Measurements from ENCODE around the gene CACNA1G.

Gene CACNA1G

DNA sequence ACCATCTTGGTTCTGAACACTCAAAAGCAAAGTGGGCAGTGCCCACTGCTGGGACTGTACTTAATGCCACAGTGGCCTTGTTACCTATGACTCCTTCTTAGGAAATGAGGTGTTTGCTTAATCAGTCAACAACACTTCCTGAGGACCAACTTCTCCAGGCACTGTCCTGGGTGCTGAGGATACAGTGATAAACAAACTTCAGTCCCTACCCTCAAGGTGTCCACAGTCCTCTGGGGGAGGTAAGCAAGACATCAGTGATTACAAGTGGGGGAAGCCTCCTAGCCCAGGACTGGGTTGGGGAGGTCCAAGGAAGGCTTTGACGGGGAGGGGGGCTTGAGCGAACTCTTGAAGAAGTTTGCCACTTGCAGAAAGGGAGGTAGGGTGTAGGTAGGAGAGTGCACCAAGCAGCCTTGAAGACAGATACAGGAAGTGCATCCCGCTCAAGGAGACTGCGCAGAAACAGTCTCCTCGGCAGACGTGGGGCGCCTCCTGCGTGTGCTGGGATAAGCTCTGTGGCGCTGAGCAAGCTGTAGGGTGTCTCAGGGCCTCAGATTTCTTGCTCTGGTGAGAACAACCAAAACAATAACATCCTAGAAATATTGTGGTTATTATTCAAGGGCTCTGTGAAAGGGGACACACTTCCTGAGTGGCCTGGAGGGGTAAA, 71.5 kb downstream of the CACNA1G start:
- no peak for ATAC-seq (replicated peaks)
- no peak for DNase-seq
- Mint-ChIP-seq H3K27ac (no peak overlapping the region), H3K4me3 (no peak overlapping the region), H3K36me3 (no peaks in the 10 kb centered on the region), H3K9me3 (no peaks in the 10 kb centered on the region), H3K4me1 (peaks cover 2 to 7% of the 10 kb centered on the region in 2 donors), H3K27me3 (peaks cover 78 to 87% of the 10 kb centered on the region in 2 donors)

DNA sequence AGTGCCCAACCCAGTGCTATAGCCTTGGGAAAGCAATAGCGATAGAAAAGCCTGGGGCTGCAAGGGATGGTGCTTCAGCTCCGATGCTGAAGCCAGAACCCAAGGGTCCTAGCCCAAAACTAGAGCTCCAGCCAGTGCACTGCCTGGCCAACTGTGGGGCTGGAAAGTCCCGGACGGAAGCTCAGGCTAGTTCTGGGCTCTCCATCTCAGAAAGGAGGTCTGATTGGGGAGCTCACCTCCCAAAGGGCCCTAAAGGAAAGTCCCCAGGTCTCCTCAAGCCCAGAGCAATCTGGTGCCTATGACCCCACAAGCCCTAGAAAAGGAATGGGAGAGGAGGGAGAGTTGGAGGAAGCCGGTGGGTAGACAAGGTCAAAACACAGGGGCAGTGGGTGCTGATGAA, 72.1 kb downstream of the CACNA1G start:
- ATAC-seq (replicated peaks) (no peak), DNase-seq (no peak)
- H3K27me3 Mint-ChIP-seq, result peaks cover 79 to 90% of the 10 kb centered on the region in 2 donors
- H3K4me3 Mint-ChIP-seq, result no peak overlapping the region
- H3K36me3 Mint-ChIP-seq, result no peaks in the 10 kb centered on the region
- H3K9me3 Mint-ChIP-seq, result no peaks in the 10 kb centered on the region
- no peak overlapping the region for H3K27ac Mint-ChIP-seq
- peaks cover 2 to 7% of the 10 kb centered on the region in 2 donors for H3K4me1 Mint-ChIP-seq

DNA sequence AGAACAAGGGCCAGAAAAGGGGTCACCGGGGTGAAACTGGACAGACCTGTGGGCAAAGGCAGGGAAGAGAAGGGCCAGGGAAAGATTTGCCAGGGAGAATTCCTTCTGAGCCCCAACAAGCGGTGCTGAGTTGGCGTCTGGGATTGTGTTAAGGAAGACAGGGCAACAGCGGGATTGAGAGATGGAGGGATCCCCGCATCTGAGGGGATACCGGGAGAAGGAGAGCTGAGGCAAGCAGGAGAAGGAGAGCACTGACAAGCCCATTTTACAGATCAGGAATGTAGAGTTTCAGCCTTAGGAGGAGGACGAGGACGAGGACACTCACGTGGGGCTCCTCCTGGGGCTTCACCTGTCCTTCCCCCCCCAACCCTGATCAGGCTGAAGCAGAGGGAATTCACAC, 73.2 kb downstream of the CACNA1G start:
- Mint-ChIP-seq H3K9me3 (no peaks in the 10 kb centered on the region), H3K4me3 (no peak overlapping the region), H3K36me3 (no peaks in the 10 kb centered on the region), H3K27me3 (peaks cover 77 to 91% of the 10 kb centered on the region in 2 donors), H3K4me1 (peaks cover 0 to 2% of the 10 kb centered on the region in 2 donors), H3K27ac (no peak overlapping the region)
- ATAC-seq (replicated peaks) (no peak), DNase-seq (no peak)

DNA sequence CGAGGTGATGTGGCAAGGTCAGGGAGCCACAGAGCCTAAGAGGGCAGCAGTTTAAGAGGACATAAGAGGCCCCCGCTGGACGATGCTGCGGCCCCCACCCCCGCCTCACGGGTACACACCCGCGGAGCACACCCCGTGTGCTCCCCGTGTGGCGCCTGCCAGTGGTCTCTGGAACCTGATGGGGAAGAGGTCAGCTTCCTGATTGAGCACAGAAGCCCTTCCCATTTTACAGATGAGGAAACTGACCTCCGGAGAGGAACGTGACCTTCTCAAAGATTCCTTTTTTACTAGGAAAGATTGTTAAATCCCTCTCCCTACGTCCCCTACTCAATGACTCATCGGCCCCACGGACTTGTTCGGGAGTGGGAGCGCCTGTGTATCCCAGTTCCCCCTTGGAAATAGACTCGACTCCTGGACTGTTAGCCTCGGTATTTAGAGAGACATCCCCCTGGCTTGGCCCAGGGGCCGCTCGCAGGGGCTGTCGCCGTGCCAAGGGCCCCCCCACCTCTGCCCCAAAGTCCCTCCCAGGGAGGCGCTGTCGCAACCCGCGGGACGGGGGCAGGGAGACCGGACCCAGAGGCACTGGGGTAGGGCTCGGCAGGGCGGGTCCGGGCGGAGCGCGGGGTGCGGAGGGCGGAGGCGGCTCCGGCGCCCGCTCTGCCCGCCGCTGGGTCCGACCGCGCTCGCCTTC, 73.9 kb downstream of the CACNA1G start, which contains the start of gene ABCC3:
ABCC3 (plus strand) TSS at position 658 of the 691 bp plus-strand sequence. CDS start 56 bp downstream, outside the sequence.
- Mint-ChIP-seq H3K4me1 (peaks cover 0 to 2% of the 10 kb centered on the region in 2 donors), H3K36me3 (no peaks in the 10 kb centered on the region), H3K27ac (no peak within 1 kb of the TSS), H3K4me3 (no peak within 1 kb of the TSS), H3K9me3 (no peaks in the 10 kb centered on the region), H3K27me3 (peaks cover 73 to 93% of the 10 kb centered on the region in 2 donors)
- peak in 1 of 2 donors; percentile 27 for ATAC-seq (replicated peaks)
- no peak for DNase-seq

DNA sequence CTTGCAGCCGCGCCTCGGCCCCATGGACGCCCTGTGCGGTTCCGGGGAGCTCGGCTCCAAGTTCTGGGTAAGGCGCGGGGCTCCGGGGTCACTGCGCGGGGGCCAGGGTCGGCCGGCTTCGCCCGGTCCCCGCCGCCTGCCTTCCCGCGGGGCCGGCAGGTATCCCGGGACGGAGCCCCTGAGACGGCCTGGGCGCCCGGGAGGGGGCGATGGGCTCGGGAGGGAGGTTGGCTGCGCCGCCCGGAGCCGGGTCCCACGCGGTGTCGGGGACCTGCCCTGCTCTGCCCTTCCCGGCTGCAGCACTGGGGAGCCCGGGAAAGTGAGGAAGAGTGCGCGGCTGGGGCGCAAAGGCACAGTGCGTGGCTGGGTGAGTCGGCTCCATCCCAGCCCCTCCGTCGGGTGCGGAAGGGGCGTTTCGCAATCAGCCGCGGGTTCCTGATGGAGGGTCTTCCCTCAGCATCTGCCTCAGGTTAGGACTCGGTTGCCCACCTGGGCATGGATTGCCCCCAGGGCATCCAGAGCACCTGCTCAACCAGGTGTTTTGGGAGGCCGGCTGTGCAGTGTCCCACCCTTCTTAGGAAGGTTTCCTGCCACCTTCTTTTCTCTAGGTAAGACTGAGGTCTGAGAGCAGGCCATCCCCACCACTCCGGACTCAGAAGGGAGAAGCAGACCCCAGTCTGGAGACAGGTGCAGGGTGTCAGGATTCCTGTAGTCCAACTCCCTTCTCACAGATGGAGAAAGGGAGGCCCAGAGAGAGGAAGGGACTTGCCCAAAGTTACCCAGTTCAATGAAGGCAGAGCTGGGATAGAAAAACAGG, 74.6 kb downstream of the CACNA1G start:
- Mint-ChIP-seq H3K36me3 (no peaks in the 10 kb centered on the region), H3K4me1 (peaks cover 0 to 2% of the 10 kb centered on the region in 2 donors), H3K27ac (no peak overlapping the region), H3K9me3 (no peaks in the 10 kb centered on the region), H3K27me3 (peaks cover 70 to 86% of the 10 kb centered on the region in 2 donors), H3K4me3 (no peak overlapping the region)
- ATAC-seq (replicated peaks), result peak in 1 of 2 donors; percentile 4
- DNase-seq, result no peak

DNA sequence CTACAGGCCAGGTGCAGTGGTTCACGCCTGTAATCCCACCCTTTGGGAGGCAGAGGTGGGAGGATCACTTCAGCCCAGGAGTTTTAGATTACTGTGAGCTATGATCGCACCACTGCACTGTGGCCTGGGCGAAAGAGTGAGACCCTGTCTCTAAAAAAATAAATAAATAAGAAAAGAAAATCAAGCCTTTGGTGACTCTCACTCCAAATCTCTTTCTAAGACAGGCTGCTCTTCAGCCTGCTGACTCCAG, 75.1 kb downstream of the CACNA1G start:
- H3K4me1 Mint-ChIP-seq, result peaks cover 0 to 2% of the 10 kb centered on the region in 2 donors
- no peaks in the 10 kb centered on the region for H3K36me3 Mint-ChIP-seq
- peaks cover 65 to 83% of the 10 kb centered on the region in 2 donors for H3K27me3 Mint-ChIP-seq
- ATAC-seq (replicated peaks) (no peak), DNase-seq (no peak)
- no peak overlapping the region for H3K27ac Mint-ChIP-seq
- H3K4me3 Mint-ChIP-seq, result no peak overlapping the region
- H3K9me3 Mint-ChIP-seq, result no peaks in the 10 kb centered on the region

DNA sequence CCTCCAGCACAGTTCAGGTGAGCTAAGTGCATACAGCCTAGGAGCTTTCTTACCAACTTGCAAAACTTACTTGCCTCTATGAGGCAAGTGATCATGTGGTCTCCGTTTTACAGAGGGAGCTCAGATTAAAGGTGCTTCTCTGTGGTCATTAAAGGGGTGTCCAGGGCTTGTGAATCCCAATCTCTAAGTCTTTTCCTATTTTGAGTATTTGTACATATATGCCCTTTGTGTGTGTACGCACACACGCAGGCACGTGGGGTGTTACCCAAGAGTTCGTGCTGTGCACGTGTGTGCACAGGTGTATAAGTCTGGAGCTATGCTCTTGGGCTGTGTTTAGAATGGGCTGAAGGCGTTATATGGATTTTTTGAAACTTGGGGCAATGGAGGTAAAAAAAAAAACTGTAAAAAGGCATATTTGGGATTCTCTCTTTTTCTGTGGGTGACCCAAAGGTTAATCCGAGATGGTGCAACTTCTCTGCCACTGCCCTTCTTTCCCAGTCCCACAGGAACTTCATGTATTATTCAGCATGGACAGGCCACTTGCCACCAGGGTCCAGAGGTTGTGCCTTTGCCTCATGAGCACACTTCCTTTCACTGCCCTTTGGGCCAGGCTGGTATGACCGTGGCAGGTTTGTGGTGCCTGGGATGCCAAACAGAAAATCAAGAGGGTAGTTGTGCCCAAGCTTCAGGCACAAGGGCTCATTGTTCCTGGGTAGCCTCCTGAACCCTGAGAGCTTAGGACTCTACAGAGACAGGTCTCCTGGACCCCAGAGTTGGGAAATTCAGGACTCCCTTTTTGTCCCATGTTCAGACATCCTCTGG, 75.7 kb downstream of the CACNA1G start:
- no peak overlapping the region for H3K4me3 Mint-ChIP-seq
- no peaks in the 10 kb centered on the region for H3K36me3 Mint-ChIP-seq

DNA sequence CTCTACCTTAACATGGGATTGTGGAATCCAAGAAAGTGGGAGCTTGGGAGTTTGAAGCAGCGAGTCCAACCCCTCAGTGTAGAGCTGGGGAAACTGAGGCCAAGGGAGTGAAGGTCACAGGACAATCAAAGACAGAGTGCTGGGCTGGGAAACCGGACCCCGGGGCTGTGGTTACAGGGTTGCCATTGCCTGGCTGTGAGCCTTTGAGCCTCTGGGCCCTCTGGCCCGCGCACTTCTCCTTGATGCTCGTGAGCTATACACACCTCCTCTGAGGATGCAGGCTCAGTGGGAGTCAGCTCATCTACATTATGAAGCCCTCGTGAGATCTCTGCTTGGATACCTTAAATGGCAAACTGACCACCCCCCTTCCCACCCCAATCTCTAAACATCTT, 76.3 kb downstream of the CACNA1G start:
- Mint-ChIP-seq H3K27me3 (peaks cover 55 to 83% of the 10 kb centered on the region in 2 donors), H3K9me3 (no peaks in the 10 kb centered on the region), H3K36me3 (no peaks in the 10 kb centered on the region), H3K4me1 (peaks cover 0 to 2% of the 10 kb centered on the region in 2 donors), H3K4me3 (no peak overlapping the region), H3K27ac (no peak overlapping the region)
- no peak for DNase-seq
- no peak for ATAC-seq (replicated peaks)

More for the DNA sequence above, 75.7 kb downstream of the CACNA1G start:
- Mint-ChIP-seq H3K4me1 (peaks cover 0 to 2% of the 10 kb centered on the region in 2 donors), H3K9me3 (no peaks in the 10 kb centered on the region), H3K27ac (no peak overlapping the region), H3K27me3 (peaks cover 61 to 83% of the 10 kb centered on the region in 2 donors)
- DNase-seq, result no peak
- no peak for ATAC-seq (replicated peaks)

DNA sequence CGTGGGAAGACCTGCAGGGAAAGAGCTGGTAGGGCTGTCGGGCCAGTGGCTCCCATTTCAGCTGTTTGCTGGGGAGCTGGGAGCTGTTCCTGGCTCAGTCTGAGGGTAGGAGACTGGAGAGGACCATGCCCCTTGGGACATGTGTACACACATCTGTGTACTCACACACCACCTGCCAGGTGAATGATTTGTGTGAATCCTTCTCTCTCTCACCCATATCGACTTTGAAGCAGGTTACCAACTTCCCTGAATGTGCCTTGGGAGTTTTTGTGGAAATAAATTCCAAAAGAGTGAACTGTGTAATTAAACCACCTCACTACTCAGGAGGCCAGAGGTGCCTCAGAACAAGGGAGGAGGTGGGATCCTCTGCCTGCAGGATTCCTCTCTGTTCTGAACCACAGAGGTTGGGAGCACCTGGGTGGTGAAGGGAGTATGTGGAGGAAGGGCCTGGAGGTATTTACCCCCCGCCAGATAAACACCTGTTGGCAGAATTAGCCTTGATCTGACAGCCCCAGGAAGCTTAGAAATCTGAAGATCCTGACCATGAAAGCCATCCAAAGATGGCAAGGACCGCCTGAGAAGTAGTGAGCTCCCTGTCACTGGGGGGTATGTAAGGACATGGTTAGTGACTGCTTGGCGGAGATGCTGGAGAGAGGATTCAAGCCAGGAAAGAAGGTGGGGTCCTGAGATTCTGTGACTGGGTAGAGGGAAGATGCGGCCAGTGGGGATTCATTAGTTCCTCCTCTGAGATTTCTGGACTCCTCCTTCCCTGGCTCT, 77.5 kb downstream of the CACNA1G start:
- H3K27me3 Mint-ChIP-seq, result peaks cover 46 to 76% of the 10 kb centered on the region in 2 donors
- no peaks in the 10 kb centered on the region for H3K4me1 Mint-ChIP-seq
- no peak overlapping the region for H3K27ac Mint-ChIP-seq
- DNase-seq (no peak), ATAC-seq (replicated peaks) (no peak)
- H3K36me3 Mint-ChIP-seq, result no peaks in the 10 kb centered on the region
- H3K4me3 Mint-ChIP-seq, result no peak overlapping the region
- H3K9me3 Mint-ChIP-seq, result no peaks in the 10 kb centered on the region

DNA sequence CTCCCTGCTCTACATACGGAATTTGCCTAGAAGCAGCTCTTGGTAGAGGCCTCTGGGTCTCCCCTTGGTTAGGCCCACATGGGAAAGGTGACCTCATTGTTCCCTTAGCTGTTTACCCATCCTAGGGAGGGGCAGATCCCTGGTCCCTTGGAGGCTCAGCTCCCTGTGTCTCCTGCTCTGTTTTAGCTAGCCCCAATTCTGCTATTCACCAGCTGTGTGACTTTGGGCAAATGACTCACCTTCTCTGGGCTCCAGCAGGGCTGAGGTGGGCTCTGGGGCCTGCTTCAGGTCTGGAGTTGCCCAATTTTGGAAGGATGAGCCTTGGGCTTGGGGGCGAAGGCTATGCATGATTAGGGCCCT, 78.1 kb downstream of the CACNA1G start:
- H3K4me1 Mint-ChIP-seq, result no peaks in the 10 kb centered on the region
- no peaks in the 10 kb centered on the region for H3K9me3 Mint-ChIP-seq
- no peaks in the 10 kb centered on the region for H3K36me3 Mint-ChIP-seq
- H3K27me3 Mint-ChIP-seq, result peaks cover 46 to 75% of the 10 kb centered on the region in 2 donors
- H3K4me3 Mint-ChIP-seq, result no peak overlapping the region
- H3K27ac Mint-ChIP-seq, result no peak overlapping the region
- ATAC-seq (replicated peaks) (no peak), DNase-seq (no peak)

DNA sequence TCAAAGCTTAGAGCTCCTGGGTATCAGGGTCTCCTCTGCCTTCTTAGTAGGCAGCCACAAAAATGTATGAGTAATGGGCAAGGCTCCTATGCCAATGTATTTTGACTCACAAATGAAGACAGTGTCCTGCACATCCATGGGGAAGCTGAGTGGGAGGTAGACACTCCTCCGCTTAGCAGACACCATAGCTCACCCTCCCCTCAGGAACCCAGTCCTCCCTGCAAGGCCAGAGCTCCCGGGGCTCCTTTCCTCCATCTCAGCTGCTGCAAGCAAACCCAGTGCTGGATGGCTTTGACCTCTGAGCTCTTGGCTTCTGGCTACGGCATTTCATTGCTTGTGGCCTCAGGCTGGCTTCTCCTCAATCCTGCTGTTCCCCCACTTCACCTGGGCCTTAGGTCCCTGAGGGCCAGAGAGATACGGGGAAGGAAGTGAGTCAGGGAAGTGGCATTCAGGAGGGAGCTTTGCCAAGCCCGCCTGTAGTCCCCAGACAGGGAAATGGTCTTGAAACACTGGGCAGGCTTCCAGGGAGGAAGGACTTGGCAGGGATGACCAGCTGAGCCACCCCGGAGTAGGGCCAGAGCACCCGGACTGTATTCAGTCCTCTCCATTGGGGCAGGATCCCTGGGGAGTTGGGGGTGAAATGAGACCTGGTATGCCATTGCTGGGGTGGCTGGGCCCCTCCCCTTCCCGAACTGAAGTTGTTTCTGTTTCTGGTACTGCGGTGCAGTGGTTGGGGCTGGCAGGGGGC, 78.6 kb downstream of the CACNA1G start:
- H3K9me3 Mint-ChIP-seq, result no peaks in the 10 kb centered on the region
- no peak for ATAC-seq (replicated peaks)
- no peaks in the 10 kb centered on the region for H3K36me3 Mint-ChIP-seq
- DNase-seq, result no peak
- H3K4me1 Mint-ChIP-seq, result no peaks in the 10 kb centered on the region
- H3K27me3 Mint-ChIP-seq, result peaks cover 44 to 74% of the 10 kb centered on the region in 2 donors
- H3K4me3 Mint-ChIP-seq, result no peak overlapping the region
- no peak overlapping the region for H3K27ac Mint-ChIP-seq

DNA sequence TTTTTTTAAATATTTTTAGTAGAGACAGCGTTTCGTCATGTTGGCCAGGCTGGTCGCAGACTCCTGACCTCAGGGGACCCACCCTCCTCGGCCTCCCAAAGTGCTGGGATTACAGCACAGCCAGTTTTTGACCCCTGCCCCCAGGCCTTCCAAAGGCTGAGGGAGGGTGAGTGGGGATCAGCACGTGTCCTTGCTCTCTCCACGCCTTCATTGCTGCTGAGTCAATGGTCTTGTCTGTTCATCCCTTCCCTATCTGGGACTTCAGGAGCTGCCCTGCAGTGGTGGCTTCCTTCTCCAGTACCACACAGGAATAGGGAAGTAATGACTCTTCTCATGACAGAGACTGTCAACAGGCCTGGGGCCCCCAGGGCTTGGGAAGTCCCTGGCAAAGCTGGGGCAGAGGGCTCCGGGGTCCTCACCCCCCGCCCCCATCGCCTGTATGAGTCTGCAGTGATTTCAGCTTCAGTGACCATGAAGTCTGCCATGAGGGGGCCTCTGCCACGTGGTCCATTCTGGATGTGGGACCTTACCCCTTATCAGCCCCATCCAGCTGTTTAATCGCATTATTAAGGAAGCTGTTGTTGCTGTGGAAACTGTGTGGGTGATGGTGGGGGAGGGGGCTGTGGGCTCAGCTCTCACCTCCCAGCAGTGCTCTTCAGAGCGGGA, 80.3 kb downstream of the CACNA1G start:
- no peak for DNase-seq
- H3K27ac Mint-ChIP-seq, result no peak overlapping the region

More for the DNA sequence above, 80.3 kb downstream of the CACNA1G start:
- Mint-ChIP-seq H3K36me3 (no peaks in the 10 kb centered on the region), H3K4me1 (no peaks in the 10 kb centered on the region), H3K9me3 (no peaks in the 10 kb centered on the region), H3K27me3 (peaks cover 36 to 62% of the 10 kb centered on the region in 2 donors), H3K4me3 (no peak overlapping the region)
- no peak for ATAC-seq (replicated peaks)

All from stimulated activated naive B cell treated with anti-CD40 and anti-IgM and Interleukin-4, amounts not matched to agents 10 μg/mL and 1 μg/mL and 100 μg/mL, for 72 hours (primary cell).